Astrocyte of the spinal cord (primary cell): Measurements from ENCODE around the gene VWF.

Experiments used
- DNase-seq: peaks from one replicate; pipeline ENCODE4 v3.0.0; 2011; ENCODE audit warnings: low read depth, low spot score
- H3K4me3 ChIP-seq: 2 replicates; pipeline ENCODE4 v1.5.1; 2011; ENCODE audit warnings: low read depth, mild to moderate bottlenecking, low read length, moderate library complexity
- in situ Hi-C: cut with HindIII; loops from 2 replicates; pipeline ENCODE4 v1.10.0; 2017; ENCODE audit warnings: low sequenced_read_pairs
- TF ChIP-seq, protein P1 (sequence below): IDR thresholded peaks from 2 replicates; pipeline ENCODE4 v1.5.1; 2012; ENCODE audit warnings: low read depth, mild to moderate bottlenecking, low read length, inconsistent platforms

VWF gene

DNA sequence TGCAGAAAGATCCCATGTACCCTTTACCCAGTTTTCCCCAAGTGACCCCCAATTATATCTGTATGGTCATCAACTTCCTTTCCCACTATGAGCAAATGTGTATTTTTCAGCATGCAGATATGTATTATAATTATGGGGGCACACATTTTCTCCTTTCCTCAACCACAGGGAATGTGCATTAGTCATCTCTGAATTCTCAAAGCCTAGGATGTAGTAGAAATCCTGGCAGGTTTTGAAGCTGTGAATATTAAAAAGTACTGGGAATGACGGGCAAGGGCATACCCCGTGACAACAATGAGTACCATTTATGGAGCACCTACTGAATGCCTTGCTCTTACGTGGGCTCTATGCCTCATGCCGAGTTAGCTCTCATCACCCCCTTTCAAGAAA is 71.5 kb downstream of the VWF start:
- in situ Hi-C loops = no loop called here
- no peak overlapping the region for H3K4me3 ChIP-seq
- TF ChIP-seq, protein P1, sequence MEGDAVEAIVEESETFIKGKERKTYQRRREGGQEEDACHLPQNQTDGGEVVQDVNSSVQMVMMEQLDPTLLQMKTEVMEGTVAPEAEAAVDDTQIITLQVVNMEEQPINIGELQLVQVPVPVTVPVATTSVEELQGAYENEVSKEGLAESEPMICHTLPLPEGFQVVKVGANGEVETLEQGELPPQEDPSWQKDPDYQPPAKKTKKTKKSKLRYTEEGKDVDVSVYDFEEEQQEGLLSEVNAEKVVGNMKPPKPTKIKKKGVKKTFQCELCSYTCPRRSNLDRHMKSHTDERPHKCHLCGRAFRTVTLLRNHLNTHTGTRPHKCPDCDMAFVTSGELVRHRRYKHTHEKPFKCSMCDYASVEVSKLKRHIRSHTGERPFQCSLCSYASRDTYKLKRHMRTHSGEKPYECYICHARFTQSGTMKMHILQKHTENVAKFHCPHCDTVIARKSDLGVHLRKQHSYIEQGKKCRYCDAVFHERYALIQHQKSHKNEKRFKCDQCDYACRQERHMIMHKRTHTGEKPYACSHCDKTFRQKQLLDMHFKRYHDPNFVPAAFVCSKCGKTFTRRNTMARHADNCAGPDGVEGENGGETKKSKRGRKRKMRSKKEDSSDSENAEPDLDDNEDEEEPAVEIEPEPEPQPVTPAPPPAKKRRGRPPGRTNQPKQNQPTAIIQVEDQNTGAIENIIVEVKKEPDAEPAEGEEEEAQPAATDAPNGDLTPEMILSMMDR = no peak
- DNase-seq = peak; percentile 38

DNA sequence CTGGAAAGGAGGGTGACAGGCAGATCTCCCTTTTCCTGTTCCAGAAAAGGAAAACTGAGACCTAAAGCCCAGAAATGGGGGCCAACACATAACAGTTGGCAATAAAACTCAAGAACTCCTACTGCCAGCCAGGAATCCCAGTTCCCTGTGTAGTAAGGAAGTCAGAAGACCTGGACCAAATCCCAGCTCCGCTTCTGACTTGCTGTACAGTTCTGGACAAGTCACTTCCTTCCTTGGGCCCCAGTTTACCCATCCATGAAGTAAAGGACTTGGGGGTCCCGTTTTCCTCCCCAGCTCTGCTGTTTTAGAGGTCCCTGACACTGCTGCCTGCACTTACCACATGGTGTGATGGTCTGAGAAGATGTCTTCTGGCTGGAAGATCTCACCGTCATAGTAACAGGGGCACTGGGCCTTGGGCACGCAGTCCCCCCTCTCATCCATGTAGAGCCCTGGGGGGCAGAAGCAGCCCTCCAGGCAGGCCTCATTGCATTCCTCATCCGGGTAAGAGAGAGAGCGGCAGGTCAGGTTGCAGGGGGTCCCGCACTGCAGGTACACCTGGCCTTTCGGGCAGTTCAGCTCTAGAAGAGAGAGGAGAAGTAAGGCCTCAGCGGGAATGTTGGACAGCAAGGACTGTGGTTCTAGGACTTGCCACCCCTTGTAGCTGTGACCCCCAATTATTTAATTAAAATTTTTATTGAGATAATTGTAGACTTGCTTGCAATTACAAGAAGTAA is 72.1 kb downstream of the VWF start:
- no peak overlapping the region for H3K4me3 ChIP-seq
- no peak for DNase-seq
- TF ChIP-seq, protein P1 = no peak
- in situ Hi-C loops = no loop called here

DNA sequence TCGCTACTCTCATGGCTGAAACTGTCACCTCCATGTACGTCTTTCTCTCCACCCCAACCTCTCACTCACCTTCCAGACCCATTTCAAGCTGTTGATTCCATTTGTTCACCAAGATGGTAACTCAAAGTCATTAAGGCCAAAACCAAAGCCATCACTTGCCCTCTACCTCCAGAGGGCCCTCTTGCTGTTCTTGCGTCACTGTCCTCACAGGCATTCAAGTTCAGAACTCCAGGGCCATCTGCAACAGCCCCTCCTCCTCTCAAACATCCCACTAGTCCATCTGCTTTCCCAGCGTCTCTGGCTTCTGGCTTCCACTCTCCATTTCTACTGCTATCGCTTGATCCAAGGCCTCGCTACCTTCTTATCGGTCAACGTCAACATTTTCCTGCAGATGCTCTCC is 74.5 kb downstream of the VWF start:
- no peak for DNase-seq
- in situ Hi-C loops = no loop called here

DNA sequence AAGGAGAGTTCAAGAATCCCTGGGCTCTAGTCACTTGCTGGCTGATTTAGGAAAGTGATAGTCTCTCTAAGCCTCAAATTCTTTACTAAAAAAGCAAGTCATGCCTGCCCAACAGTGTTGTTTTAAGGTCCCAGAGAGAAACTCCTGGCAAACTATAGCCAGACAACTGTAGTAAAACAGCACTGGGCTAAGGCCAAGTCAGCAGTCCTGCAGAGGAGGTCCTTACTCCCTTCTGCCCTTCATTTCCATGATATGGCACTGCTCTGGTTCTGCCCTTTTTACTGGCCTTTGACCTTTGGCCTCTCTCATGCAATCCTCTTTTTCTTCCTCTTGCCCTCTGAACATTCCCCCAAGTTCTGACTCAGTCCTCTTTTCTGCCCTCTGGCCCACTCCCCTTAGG is 74.9 kb downstream of the VWF start:
- TF ChIP-seq, protein P1 = no peak
- no peak for DNase-seq
- in situ Hi-C loops = no loop called here

More for the DNA sequence above, 74.5 kb downstream of the VWF start:
- H3K4me3 ChIP-seq = no peak overlapping the region
- TF ChIP-seq, protein P1 = no peak

DNA sequence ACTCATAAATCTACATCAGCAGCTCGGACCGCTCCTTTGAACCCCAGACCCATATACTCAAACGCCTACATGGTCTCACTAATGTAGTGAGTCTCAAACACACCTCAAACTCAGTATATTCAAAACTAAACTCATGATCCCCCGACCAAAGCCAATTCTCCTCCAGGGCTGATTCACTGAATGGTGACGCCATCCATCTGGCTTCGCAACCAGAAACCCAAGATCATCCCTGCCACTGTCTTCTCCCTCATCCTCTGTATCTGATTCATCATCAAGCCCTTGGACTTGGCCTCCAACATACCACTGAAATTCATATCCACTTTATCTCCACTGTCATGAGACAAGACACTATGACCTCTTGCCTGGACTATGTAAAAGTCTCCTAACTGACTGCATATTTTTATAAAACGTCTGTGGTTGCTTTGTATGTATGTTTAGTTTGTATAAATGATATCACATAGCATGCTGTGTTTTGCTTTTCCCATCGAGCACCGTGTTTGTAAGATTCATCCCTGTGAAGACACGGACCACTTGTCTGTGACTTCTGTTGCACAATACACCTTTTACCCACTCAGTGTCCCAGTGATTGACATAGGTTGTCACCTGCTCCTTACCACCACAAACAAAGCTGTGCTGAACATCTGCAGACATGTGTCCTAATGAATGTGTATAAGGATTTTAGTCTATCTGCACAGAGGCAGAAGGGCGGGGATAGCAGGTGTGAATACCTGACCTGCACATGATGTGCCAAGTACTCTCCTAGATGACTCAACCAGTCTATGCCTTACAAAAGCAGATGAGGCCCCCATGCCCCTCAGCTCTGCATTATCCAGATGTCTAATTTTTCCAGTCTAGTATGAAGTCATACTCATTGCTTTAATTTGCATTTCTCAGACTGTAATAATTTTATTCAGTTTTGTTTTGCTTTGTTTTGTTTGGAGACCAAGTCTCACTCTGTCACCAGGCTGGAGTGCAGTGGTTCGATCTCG is 76.9 kb downstream of the VWF start:
- in situ Hi-C loops = no loop called here
- DNase-seq = peak; percentile 44
- H3K4me3 ChIP-seq = no peak overlapping the region
- TF ChIP-seq, protein P1 = no peak

More for the DNA sequence above, 74.9 kb downstream of the VWF start:
- no peak overlapping the region for H3K4me3 ChIP-seq

DNA sequence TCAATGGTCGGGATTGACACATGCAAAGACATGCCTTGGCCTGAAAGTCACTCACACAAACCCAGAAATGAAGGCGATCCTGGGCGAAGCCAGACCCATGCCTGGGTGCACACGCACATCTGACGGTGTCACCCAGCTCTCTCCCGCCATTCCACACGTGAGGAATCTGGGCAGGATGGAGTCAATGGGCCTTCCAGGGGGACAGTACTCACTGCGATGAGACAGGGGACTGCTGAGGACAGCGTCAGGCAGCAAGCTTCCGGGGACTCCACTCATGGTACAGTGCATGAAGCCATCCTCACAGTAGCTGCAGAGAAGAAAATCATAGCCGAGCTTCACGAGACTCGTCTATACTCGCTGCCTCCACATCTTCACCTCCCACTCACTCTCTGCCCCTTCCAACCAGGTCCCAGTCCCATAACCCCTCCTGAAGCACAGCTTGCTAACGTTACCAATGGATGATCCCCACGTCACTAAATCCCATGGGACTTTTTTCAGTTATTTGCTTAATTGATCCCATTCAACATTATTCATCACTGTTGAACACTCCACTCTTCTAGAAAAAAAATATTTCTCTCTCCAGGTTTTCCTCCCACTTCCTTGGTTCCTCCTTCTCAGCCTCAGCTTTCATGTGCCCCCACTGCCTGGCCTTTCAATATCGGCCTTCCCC is 77.8 kb downstream of the VWF start:
- in situ Hi-C loops = no loop called here
- DNase-seq = no peak
- TF ChIP-seq, protein P1 = no peak
- no peak overlapping the region for H3K4me3 ChIP-seq
